ENCODE data around the gene FAM163B.

Gene FAM163B

DNA sequence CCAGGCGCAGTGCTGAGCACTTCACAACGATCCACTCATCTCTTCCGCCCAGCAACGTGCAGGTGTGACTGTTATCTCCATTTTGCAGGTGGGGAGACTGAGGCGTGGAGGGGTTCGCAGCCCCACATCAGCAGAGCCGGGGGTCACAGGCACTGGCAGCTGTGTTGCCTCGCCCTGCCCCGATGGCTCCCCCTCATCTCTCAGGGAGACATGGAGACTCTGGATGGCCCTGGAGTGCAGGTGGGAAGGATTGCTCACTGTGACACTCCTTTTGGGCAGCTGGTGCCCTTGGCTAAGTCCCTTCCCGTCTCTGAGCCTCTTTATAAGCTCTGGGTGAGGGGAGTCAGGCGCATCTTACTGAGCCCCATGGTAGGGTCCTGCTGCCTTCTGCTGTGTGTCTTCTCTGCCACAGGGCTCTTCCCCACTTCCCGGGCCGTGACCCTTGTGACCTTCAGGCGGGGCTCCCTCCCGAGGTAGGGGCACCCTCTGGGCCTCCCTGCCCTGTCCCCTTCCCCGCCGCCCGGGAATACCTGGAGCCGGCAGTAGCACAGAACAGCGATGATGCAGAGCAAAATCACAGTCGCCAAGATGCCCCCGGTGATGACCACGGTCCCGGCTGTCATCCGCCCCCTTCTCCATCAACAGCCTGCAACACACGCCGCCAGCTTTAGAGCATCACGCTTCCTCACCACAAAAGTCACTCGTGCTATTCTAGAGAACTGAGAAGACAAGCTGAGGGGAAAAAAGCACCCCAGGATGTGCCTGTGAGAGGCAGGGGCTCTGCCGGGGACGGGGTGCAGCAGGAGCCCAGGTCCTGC lies 29.4 kb downstream of the FAM163B start:
- no peak for DNase-seq

DNA sequence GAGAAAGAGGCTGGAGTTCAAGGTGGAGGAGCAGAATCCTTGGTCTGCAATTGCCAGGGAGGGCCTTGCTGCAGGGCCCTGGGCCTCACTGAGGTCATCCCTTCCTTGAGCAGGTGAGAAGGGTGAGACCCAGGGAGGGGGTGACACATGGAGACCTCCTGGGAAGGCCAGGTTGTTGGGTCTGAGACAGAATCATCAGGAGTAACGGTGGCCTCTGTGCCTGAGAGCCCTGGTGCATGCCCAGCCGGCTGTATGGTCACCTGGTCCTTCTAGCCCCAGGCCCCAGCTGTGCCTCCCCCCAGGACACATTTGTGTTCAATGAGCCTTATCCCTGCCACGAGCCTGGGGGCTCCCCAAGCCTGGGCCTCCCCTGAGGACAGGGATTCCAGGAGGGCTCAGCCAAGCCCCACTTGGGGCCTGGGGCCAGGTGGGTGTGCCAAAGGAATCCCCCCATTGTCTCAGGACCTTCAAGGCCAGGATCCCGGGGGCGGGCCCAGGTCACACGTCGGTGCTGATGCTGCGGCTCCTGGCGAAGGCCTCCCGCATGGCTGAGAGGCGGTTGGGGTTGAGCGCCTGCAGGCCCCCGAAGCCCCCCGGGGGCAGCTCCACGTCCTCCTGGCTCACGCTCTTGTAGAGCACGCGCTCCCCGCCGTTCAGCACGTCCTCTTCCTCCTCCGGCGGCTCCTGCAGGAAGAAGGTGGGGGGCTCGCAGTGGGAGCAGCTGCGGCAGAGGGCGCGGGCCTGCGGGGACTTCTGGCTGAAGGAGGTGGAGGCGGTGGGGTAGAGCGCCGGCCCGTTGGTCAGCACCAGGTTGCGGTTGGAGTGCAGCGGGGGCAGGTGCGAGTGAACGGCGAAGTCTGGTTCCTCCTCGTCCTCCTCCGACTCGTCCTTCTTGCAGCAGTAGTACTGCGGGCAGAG lies 30.4 kb downstream of the FAM163B start:
- DNase-seq = no peak

DNA sequence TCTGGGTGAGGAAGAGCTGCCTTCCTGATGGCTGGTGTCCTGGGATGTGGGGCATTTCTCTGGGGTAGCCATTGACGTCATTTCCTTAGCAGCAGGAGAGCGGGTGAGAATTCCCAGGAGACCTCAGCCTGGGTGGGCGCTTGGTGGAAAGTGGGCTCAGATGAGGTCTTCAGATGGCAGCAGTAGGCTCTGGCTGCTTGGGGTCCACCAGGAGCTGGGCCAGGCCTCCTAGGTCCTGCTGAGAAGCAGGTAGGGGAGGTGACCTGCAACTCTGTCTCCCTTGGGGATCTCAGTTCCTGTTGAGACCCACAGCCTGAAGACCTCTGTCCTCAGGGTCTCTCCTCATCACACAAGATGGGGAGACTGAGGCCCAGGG lies 31.5 kb downstream of the FAM163B start:
- no peak for DNase-seq

DNA sequence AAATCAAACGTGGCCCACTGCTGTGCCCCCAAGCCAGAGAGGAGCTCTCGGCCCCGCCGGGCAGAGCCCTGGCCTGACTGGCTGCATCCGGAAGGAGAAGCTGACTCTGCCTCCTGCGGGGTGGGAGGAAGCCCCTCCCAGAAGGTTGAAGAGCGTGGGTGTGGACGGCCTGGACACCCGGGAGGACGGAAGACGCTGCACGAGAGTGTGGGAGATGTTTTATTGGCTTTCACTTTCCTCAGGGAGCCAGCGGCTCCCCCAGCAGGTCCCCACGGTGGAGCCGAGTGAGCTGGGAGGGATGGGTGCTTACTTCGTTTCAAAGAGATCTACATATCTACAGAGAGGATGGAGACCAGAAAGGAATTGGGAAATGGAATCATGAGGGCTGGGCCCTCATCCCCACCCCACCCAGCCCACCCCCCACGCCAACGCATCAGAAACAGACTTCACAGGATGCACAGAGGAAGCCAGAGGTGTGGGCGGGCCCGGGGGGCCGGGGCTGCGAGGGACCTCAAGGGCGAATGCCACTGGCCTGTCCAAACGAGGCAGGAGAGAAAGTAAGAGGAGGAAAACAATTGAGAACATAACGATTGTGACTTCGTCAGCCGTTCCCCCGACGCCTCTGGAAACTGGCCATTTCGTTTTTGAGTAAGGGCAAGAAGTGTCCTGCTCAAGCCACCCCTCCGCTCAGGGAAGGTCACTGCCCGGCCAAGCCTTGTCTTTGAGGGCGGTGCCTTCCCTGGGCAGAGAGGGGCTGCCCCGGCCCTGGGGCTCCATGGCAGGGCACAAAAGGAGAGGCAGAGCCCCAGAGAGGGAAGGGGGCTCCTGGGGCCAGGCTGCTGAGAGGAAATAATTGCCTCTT lies 32.1 kb downstream of the FAM163B start:
- no peak for DNase-seq

DNA sequence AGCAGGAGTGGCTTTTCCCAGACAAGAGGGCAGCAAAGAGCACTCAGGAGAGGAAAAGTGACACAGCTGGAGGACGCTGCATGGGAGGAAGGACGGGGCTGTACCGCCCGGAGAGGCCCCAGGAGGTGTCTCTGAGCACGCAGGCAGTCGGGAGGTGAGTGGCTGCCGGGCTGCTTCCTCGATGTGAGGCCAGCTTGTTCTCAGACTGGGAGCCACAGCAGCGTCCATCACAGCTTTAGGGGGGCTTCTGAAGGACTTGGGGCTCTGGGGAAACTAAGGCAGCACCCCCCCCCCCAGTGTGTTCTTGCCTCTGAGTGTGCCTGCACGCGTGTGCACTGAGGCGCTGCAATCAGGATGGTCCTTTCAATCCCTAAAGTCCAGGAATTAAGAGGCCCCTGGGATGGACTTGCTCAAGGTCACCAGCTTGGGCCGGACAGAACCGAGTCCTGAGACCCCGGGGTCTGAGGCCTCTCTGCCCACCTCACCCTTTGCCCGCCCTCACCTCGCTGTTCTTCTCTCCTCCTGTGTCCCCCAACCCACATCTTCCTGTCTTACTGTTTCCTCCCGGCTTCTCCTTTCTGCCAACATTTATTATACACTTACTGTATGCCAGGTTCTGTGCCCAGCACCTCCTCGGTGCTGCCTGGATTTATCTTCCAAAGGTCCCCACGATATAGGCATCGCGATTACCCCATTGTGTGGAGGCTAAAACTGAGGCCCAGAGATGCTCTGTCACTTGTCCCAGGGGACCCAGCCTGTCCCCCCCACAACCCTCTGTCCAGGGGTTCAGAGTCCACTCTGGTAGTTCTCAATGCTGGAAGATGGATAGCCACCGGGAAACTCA lies 32.9 kb downstream of the FAM163B start:
- DNase-seq = no peak

DNA sequence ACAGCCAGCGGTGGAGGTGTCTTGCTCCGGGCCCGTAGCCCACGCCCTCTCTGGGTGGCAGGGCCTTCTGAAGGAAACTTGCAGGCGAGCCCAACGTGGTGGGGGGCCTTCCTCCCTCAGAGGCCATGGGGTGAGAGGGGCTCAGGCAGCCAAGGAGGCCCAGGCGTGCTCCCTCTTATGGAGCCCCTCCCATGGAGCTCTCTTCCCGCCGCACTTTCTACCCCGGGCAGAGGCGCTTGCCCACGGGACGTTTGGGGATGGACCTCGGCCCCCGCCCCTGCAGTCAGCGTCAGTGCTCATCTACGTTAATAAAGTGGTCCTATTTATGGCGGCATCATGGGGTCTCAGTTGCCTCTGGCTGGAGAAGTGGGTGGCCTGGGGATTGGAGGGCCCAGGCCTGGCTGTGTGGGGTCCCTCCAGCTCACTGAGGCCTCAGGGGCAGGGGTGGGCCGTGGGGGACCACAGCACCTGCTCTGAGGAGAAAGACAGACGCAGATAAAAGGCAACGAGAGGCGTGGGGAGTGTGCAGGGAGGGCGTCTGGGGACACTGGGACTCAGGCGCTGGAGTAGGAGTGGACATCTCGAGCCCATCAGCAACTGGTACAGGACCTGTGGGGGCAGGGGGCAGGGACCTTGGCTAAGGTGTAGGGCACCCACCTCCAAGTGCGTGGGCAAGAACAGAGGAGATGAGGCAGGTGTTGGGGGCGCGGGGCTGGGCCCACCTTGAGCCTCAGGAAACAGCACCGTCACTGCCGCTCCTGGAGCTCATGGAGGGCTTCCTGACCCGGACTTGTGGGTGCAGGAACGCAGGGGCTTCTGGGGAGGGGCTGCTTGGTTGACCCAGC lies 33.8 kb downstream of the FAM163B start:
- DNase-seq = no peak

DNA sequence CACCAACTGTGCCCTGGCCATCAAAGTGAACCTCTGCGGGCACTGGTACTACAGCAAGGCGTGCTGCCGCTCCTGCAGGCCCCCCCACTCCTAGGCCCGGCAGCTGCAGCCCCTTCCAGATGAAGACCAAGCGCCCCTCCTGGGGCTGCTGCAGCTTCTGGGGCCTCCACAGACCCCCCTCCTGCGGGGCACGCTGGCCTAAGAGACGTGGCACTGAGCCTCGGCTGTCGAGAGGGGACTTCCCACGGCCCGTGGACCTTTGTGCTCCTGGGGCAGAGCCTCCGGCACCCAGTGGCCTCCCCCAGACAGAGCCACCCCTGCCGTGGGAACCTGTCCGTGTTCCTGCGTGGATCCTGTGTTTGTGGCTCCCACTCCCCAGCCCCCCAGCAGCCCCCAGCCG lies 34.4 kb downstream of the FAM163B start:
- DNase-seq = no peak

DNA sequence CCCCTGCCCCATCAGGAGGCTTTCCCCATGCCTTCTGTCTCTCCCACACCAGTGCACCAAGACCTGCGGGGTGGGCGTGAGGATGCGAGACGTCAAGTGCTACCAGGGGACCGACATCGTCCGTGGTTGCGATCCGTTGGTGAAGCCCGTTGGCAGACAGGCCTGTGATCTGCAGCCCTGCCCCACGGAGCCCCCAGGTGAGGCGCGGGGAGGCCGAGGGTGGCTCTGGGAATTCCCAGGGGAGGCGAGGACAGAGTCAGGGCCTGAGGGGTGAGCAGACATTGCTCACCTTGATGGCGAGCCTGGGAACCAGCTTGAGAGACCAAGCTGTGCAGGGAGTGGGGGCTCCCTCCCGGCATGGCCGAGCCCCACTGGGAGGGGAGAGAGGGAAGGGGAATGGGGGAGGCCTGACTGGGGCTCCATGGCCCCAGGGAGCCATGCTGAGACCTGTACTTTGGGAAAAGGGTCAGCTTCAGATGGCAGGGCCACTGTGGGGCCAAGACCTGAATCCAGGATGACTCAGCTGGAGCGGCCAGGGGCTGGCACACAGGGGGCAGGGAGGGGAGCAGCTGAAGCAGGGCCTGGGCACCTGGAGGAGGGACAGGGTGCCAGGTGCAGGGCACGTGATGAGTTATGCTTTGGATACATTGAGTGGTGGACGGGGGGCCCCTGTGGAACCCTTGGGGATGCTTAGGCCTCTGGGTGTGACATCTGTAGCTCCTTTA lies 35.2 kb downstream of the FAM163B start:
- no peak for DNase-seq

DNA sequence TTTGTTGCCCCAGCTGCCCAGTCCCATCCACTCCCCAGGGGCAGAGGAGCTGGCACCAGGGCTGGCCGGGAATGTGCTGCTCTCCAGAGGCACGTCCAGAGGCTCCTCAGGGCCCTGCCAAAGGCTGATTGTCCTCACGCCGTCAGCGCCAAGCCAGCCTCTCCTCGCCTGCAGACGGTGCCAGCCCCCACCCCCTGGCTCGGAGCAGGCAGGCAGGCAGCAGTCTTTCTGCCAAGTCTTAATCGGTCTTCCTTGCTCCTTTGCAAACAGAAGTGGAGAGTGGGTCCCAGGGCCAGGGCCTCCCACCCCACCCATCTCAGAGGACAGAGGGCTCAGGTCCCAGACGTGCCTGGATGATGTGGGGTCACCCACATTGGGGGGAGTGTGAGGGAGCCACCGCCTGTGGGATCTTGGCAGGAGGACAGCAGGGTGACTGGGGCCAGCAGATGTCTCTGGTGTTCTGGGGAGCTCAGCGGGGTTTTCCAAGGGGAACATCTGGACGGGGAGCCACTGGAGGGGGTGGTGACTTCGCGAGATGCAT lies 36.3 kb downstream of the FAM163B start:
- no peak for DNase-seq

DNA sequence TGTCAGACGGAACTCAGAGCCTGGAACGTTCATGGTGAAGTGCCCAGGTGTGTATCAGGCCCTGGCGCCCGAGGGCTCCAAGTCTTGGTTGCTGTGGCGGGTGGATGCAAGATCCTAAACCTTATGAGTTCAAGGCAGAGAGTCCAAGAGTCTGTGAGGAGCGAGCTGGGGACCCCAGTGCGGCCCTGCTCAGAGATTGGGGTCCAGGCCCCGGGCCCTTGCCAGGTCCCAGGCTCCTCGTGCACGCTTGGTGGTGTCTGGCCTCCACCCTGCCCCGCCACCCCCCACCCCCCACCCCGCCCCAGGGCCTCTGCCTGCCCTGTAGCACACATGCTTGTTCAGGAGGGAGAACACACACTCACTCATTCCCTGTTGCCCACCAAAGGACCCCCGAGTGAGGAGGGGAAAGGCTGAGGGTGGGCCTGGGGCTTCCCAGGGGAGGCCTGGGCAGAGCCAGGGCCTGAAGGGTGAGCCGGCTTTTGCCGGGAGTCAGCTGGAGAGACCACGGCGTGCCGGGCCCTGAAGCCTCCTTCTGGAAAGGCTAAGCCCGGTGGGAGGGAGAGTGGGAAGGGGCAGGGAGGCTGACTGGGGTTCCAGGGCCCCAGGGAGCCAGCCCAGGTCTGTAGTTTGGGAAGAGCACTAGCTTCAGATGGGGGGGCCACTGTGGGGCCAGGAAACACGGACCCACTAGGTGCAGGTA lies 37.1 kb downstream of the FAM163B start:
- DNase-seq = no peak

DNA sequence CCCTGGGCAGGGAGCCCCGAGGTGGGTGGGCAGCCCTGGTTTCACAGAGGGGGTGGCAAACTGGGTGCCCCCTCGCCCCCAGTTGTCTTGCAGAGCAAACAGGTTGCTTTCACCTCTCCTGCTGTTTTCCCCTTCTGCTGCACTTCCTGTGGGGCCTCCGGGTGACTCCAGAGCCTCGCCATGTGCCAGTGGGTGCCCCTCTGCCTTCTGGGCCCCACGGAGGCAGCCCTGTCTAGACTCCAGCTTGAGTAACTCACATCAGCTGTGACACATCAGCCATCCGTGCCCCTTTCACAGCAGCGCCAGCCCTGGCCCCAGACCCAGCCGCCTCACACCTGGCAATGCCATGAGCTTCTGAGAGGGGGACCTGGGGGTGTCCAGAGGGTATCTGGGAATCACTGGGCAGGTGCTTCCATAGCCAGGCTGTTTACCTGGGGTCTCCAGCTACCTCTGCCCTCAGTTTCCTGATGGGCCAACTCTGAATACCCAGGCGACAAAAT lies 37.7 kb downstream of the FAM163B start:
- DNase-seq = no peak

DNA sequence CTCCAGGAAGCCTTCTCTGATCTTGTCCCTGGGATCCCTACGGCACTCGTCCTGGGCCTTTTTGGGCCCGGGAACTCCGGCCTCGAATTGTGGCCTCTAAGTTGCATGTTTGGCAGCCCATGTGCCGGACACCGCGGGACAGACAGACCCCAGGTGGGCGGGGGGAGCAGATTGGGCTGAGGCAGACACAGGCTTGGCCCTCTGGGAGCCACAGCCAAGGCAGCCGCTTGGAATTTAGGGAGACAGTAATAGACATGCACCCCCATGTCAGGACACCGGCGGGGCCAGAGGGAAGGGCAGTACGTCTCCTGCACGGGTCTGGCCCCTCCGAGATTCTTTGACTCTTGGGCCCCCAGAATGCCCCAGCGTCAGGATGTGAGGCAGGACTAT lies 38.5 kb downstream of the FAM163B start:
- no peak for DNase-seq

DNA sequence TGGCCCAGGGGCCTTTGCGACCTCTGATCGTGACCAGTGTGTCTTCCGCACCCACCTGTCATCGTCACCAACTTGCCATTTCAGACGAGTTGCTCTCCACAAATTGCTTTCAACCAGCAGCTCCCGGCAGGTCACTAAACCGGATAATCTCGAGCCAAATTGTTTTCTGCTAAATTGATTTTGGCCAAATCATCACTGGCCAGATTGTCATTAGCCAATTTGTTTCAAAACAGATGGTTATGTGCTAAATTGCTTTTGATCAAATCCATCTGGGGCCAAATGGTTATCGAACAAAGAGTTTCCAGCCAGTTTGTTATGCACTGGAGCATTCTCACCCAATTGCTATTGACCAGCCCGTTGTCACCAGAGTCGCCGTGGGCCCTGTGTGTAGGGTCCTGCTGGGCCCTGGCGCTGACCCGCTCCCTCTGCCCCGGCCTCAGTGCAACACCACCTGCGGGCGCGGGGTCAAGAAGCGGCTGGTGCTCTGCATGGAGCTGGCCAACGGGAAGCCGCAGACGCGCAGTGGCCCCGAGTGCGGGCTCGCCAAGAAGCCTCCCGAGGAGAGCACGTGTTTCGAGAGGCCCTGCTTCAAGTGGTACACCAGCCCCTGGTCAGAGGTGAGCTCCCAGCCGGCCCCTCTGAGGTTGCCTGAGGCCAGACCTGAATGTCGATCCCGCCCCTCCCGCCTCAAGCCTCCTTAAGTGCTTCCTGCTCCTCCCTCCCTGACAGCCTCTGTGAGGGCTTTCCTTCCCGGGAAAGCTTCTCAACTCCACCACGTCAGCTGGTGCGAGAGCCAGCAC lies 39.1 kb downstream of the FAM163B start:
- DNase-seq = no peak

DNA sequence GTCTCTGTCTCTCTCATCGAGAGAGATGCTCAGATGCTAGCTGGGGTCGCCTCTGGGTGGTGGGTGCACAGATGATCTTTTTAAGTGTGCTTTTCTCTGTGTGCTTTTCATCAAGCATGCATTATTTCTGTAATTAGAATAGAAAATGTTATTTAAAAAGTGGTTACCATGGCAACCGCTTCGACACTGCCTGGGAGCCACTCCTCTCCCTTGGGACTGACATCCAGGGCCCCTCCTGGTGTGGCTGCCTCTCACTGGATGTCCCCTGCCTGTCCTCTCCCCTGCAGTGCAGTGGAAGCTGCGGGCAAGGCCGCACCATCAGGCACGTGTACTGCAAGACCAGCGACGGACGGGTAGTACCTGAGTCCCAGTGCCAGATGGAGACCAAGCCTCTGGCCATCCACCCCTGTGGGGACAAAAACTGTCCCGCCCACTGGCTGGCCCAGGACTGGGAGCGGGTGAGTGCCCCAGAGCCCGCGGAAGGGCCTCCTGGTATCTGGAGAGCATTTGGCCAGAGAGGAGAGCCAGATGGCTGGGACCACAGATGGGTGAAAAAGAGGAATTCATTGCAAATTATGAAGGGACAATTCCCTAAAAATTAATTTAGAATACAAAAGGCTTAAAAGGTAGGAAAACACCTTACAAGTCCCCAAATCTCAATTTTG lies 39.9 kb downstream of the FAM163B start:
- no peak for DNase-seq

DNA sequence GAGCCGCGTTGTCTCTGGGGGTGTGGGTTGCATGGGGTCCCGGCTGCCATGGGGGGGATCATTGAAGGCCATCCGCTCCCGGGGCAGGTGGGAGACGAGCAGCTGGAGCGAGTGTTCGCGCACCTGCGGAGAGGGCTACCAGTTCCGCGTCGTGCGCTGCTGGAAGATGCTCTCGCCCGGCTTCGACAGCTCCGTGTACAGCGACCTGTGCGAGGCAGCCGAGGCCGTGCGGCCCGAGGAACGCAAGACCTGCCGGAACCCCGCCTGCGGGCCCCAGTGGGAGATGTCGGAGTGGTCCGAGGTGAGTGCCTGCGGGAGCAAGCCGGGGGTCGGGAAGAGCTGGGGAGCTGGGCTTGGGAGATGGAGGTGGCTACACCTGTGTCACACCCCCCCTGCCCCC lies 41.0 kb downstream of the FAM163B start:
- DNase-seq = no peak

DNA sequence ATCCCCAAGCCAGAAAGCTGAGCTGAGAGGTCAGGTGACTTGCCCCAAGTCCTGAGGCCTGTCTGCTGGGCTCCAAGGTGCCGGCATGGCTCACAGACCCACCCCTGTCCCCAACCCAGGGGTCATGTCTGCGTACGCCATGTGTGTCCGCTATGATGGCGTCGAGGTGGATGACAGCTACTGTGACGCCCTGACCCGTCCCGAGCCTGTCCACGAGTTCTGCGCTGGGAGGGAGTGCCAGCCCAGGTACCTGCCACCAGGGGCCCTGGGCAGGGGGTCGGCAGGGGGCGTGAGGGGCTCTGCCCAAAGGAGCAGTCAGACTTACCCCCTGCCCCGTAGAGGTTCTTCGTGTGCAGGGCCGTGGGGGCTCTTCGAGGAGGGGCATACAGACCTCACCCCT lies 42.4 kb downstream of the FAM163B start:
- DNase-seq = no peak

DNA sequence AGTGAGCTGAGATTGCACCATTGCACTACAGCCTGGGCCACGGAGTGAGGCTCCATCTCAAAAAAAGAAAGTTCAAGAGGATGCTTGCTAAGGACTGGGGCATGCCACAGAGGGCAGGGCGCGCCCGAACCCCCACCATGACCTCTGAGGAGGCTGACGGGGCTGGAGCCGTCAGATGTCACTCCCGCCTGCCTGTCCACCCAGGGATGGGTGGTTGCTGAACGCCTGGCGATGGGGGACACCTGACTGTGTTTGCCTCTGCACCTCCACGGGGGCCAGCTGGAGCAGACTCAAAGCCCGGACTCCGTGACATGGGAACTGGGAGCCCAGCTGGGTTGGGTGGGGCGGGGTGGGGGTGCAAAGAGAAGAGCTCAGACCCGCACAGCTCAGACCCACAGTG lies 42.8 kb downstream of the FAM163B start:
- no peak for DNase-seq

Data from stimulated activated CD4-positive, alpha-beta T cell treated with anti-CD3 and anti-CD28 coated beads, Interleukin-4, amount 100 ng/mL, for 24 hours (primary cell).